Gastrocnemius medialis (tissue), 4 donors: ENCODE results near the gene AMBP.

ENCODE experiments used
- POLR2A ChIP-seq, 2 donors: fragments of 450-650 bp; IDR thresholded peaks; one replicate each; pipeline ENCODE4 v1.6.1; 2017; ENCODE audit warnings: antibody characterized with exemption in 2 of 2, mild to moderate bottlenecking in 2 of 2, moderate library complexity in 2 of 2
- TF ChIP-seq, protein P1 (sequence below), 5 experiments: fragments of 450-650 bp in 3 of 5; fragments of 200-600 bp in 2 of 5; sonication (generic) in 2 of 5; IDR thresholded peaks in 4 of 5; conservative IDR thresholded peaks in 1 of 5; 1 replicate in 4 of 5; 2 replicates in 1 of 5; pipeline ENCODE4 v1.5.1; 2016 to 2019; ENCODE audit warnings: antibody characterized with exemption in 5 of 5, mild to moderate bottlenecking in 3 of 5, moderate library complexity in 3 of 5

- TF ChIP-seq, protein P1, sequence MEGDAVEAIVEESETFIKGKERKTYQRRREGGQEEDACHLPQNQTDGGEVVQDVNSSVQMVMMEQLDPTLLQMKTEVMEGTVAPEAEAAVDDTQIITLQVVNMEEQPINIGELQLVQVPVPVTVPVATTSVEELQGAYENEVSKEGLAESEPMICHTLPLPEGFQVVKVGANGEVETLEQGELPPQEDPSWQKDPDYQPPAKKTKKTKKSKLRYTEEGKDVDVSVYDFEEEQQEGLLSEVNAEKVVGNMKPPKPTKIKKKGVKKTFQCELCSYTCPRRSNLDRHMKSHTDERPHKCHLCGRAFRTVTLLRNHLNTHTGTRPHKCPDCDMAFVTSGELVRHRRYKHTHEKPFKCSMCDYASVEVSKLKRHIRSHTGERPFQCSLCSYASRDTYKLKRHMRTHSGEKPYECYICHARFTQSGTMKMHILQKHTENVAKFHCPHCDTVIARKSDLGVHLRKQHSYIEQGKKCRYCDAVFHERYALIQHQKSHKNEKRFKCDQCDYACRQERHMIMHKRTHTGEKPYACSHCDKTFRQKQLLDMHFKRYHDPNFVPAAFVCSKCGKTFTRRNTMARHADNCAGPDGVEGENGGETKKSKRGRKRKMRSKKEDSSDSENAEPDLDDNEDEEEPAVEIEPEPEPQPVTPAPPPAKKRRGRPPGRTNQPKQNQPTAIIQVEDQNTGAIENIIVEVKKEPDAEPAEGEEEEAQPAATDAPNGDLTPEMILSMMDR (IDR thresholded peaks at IDR 0.05 in 4 of 5, conservative IDR thresholded peaks at IDR 0.05 in 1 of 5) = no peak
- TF ChIP-seq POLR2A (IDR thresholded peaks at IDR 0.05) = no peak
Measured at GRCh38 chr9:114050226-114050568, 27.9 kb downstream of the AMBP start.
